Upper lobe of right lung (tissue), 1 donor: ENCODE data around the gene POU3F3. TPM values are rescaled to one million over a fixed set of nuclear protein-coding genes. Genes with fewer than 3 reads are reported as not detected.

ENCODE experiments used
- ATAC-seq: fragments of 200-7000 bp; cut with Tn5 transposase; one replicate; pipeline ENCODE4 v1.9.1; 2020; ENCODE audit warnings: mild to moderate bottlenecking, moderate library complexity
- DNase-seq: peaks from one replicate; pipeline ENCODE4 v3.0.0-alpha.2; 2020
- H3K27ac ChIP-seq: fragments of 200-600 bp; one replicate; pipeline ENCODE4 v1.8.0; 2022
- H3K27me3 ChIP-seq: fragments of 200-600 bp; one replicate; pipeline ENCODE4 v1.8.0; 2022; ENCODE audit warnings: mild to moderate bottlenecking
- H3K36me3 ChIP-seq: fragments of 200-600 bp; one replicate; pipeline ENCODE4 v1.8.0; 2022
- H3K4me1 ChIP-seq: fragments of 200-600 bp; one replicate; pipeline ENCODE4 v1.8.0; 2022
- H3K4me3 ChIP-seq: fragments of 200-600 bp; one replicate; pipeline ENCODE4 v1.8.0; 2022; ENCODE audit warnings: mild to moderate bottlenecking
- H3K9me3 ChIP-seq: fragments of 200-600 bp; one replicate; pipeline ENCODE4 v1.8.0; 2022
- CTCF ChIP-seq: fragments of 200-600 bp; IDR thresholded peaks from one replicate; pipeline ENCODE4 v1.8.0; 2022; ENCODE audit warnings: antibody characterized with exemption
- intact Hi-C: fragments of 100-400 bp; cut with DNase I; formaldehyde crosslinking; loops from one replicate; pipeline ENCODE4 v1.11.0; 2022
- total RNA-seq: library from RNA; stranded (reverse); fragmentation: NEBNext Ultra II Directional; extraction: Animal tissue kit (Norgen Biotek cat#: 25700); gene quantifications from one replicate; pipeline ENCODE4 v1.2.1, GENCODE V29; 2021
- donor health status: DM: no; HTN: yes; CAD: no; lungs with severe emphysema.

Gene POU3F3
- total RNA-seq, 1 donor from 2014 or later = not detected

- intact Hi-C loops = no loop called here
- ATAC-seq (no peak), DNase-seq (no peak)
- no peak for TF ChIP-seq CTCF
- Histone ChIP-seq H3K27ac (no peak overlapping the region), H3K9me3 (no peaks in the 10 kb centered on the region), H3K4me3 (no peak overlapping the region), H3K4me1 (no peaks in the 10 kb centered on the region), H3K36me3 (no peaks in the 10 kb centered on the region), H3K27me3 (no peaks in the 10 kb centered on the region)
These were observed 33.8 kb upstream of the POU3F3 start for GRCh38 chr2:104820126-104820525.

DNA sequence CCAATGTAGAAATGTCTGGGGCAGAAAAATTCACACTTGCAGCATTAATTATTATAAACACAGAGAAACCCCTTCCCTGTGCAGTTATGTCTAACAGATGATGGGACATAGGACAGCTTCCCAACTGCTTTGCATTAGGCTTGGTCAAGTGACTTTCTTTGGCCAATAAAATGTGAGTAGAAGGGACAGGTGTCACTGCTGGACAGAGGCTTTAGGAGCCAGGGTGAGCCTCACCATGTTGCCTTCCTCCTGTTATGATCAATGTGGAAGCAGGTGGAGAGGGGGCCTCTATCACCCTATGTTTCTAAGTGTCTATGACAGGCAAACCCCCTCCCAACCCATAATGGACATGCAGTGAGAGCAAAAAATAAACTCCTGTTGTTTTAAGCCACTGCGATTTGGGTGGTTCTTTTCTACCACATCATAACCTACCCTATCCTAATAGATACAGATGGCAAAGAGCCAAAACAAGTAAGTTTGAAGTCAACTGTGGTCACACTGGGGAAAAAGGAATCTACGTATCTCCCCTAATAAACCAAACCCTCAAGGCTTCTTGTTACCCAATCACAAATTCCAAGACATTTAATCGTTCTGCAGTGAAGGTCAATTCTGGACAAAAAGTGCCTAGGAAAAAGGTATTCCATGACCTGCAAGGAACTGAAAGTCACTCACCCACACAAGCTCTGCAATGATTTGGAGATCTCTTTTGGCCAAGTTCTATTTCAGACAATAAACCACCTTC is 28.6 kb upstream of the POU3F3 start:
- no peaks in the 10 kb centered on the region for H3K4me1 ChIP-seq
- H3K36me3 ChIP-seq = no peaks in the 10 kb centered on the region
- DNase-seq = no peak
- no peaks in the 10 kb centered on the region for H3K27me3 ChIP-seq
- intact Hi-C loops = no loop called here
- H3K27ac ChIP-seq = no peak overlapping the region
- ATAC-seq = no peak
- no peak overlapping the region for H3K4me3 ChIP-seq
- TF ChIP-seq CTCF = no peak
- H3K9me3 ChIP-seq = no peaks in the 10 kb centered on the region

GRCh38 chr2:104826016-104826415 is 27.9 kb upstream of the POU3F3 start:
- no peak overlapping the region for H3K27ac ChIP-seq
- intact Hi-C loops = no loop called here
- H3K4me1 ChIP-seq = no peaks in the 10 kb centered on the region
- no peak for TF ChIP-seq CTCF
- DNase-seq (no peak), ATAC-seq (no peak)
- H3K9me3 ChIP-seq = no peaks in the 10 kb centered on the region
- no peaks in the 10 kb centered on the region for H3K36me3 ChIP-seq
- no peak overlapping the region for H3K4me3 ChIP-seq
- no peaks in the 10 kb centered on the region for H3K27me3 ChIP-seq

- no peak for DNase-seq
- intact Hi-C loops = no loop called here
- Histone ChIP-seq H3K36me3 (no peaks in the 10 kb centered on the region), H3K4me1 (no peaks in the 10 kb centered on the region), H3K4me3 (no peak overlapping the region), H3K9me3 (no peaks in the 10 kb centered on the region), H3K27me3 (no peaks in the 10 kb centered on the region), H3K27ac (no peak overlapping the region)
- ATAC-seq = no peak
- TF ChIP-seq CTCF = no peak
These were observed 22.2 kb upstream of the POU3F3 start for GRCh38 chr2:104831742-104832141.

DNA sequence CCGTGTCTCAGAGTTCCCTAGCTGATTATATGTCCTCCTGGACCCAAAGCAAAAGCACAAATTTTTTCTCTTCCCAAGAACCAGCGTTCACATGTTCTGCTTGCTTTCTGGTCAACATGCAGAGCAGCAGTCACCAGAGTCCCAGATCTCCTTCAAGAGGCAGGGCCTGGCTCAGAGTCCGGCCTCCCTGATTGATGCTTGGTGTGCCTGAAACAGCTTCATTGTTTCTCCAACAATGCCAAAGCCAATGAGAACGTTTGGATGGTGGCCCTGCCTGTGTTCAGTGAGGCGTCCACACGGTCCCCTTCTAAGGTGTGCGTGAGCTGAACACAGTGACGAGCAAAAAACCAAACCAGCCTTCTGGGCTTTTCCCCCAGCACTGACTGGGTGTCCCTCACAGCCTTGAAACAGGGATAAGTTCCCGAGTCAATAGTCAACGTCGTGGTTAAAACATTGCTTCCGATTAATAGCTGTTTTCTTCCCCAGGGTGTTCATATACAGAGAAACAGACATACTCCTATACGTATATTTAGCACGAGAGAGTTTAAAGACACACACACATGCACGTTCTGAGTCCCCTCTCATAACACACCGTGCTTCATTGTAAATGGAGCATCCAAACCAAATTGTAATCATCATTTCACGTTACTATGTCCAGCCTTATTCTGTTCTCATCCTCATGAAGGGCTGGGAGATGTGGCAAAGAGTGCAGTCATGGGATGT is 19.3 kb upstream of the POU3F3 start:
- H3K4me3 ChIP-seq = no peak overlapping the region
- no peaks in the 10 kb centered on the region for H3K27me3 ChIP-seq
- H3K36me3 ChIP-seq = no peaks in the 10 kb centered on the region
- DNase-seq (no peak), ATAC-seq (no peak)
- no peaks in the 10 kb centered on the region for H3K9me3 ChIP-seq
- no peak for TF ChIP-seq CTCF
- no peak overlapping the region for H3K27ac ChIP-seq
- intact Hi-C loops = no loop called here
- no peaks in the 10 kb centered on the region for H3K4me1 ChIP-seq
